ENCODE results near the gene ZFC3H1. TPM values are rescaled to one million over a fixed set of nuclear protein-coding genes. Genes with fewer than 3 reads are reported as not detected.

ZFC3H1 gene
- total and polyA plus RNA-seq, 9 of the 15 experiments (the other 6 are each of a cell fraction or from before 2014, with no cell fraction given), result 14.8 to 80.5 (median 22.1) TPM

DNA sequence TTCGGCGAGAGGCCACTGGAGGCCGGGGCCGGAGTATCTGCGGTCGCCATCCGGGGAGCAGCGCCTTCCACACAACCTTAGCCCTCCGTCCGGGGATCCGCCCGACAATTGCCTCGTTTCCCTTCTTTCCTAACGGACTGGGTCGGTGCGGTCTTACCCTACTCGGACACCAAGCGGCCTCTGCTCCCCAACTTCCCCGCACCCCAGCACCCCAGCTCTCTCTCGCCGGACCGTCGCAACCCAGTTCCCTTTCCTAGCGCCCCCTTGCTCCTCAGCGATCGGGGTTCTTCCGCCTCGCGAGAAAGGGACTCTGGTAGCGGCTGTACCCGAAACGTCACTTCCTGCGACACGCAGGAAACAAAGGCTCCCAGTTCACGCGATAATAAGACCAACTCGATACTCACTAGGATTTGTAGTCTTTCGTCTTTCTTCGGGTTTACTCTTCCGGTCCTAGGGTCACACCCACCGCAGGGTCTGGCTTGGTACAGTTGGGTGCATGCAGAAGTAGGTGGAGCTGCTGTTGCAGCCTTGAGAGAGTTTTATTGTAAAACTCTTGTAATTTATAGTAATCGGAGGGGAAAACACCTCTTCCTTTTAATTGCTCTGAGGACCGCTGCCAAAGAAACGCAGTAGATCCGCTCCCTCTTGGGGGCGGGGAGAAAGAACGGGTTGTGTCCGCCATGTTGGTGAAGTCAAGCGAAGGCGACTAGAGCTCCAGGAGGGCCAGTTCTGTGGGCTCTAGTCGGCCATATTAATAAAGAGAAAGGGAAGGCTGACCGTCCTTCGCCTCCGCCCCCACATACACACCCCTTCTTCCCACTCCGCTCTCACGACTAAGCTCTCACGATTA lies at the start of gene ZFC3H1, which contains the start of gene THAP2 (continued):
- no peak; the same call in 1 of the 2 replicates for TF ChIP-seq MYBL2 (IDR thresholded peaks at IDR 0.05; ENCODE audit: low read depth)
- no peak for TF ChIP-seq MYBL2 (CRISPR knock-in tag; IDR thresholded peaks at IDR 0.05; ENCODE audit: borderline replicate concordance)
- TF ChIP-seq ZNF444 (CRISPR knock-in tag; IDR thresholded peaks at IDR 0.05), result no peak
- peak; percentile 88 for TF ChIP-seq POLR2AphosphoS5 (IDR thresholded peaks at IDR 0.05; ENCODE audit: control insufficient read depth, insufficient read depth, low read depth, low read length)
- TF ChIP-seq KLF10 (CRISPR knock-in tag; IDR thresholded peaks at IDR 0.05), result no peak
- TF ChIP-seq, protein P1, sequence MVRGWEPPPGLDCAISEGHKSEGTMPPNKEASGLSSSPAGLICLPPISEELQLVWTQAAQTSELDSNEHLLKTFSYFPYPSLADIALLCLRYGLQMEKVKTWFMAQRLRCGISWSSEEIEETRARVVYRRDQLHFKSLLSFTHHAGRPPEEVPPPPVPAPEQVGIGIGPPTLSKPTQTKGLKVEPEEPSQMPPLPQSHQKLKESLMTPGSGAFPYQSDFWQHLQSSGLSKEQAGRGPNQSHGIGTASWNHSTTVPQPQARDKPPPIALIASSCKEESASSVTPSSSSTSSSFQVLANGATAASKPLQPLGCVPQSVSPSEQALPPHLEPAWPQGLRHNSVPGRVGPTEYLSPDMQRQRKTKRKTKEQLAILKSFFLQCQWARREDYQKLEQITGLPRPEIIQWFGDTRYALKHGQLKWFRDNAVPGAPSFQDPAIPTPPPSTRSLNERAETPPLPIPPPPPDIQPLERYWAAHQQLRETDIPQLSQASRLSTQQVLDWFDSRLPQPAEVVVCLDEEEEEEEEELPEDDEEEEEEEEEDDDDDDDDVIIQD (CRISPR knock-in tag; IDR thresholded peaks at IDR 0.05), result no peak
- no peak for TF ChIP-seq WHSC1 (IDR thresholded peaks at IDR 0.05; ENCODE audit: low read length)
- TF ChIP-seq RFX5 (IDR thresholded peaks at IDR 0.05; ENCODE audit: low read depth, low read length), result no peak
- no peak for TF ChIP-seq CBFB (CRISPR knock-in tag; IDR thresholded peaks at IDR 0.05)
- no peak for TF ChIP-seq PPARD (CRISPR knock-in tag; IDR thresholded peaks at IDR 0.05)
- no peak for TF ChIP-seq EZH2 (IDR thresholded peaks at IDR 0.05; ENCODE audit: borderline replicate concordance, low read depth, low read length)
- peak; percentile 66 for TF ChIP-seq CXXC5 (CRISPR knock-in tag; IDR thresholded peaks at IDR 0.05)
- TF ChIP-seq, protein P2, sequence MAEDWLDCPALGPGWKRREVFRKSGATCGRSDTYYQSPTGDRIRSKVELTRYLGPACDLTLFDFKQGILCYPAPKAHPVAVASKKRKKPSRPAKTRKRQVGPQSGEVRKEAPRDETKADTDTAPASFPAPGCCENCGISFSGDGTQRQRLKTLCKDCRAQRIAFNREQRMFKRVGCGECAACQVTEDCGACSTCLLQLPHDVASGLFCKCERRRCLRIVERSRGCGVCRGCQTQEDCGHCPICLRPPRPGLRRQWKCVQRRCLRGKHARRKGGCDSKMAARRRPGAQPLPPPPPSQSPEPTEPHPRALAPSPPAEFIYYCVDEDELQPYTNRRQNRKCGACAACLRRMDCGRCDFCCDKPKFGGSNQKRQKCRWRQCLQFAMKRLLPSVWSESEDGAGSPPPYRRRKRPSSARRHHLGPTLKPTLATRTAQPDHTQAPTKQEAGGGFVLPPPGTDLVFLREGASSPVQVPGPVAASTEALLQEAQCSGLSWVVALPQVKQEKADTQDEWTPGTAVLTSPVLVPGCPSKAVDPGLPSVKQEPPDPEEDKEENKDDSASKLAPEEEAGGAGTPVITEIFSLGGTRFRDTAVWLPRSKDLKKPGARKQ (CRISPR knock-in tag; IDR thresholded peaks at IDR 0.05), result no peak
- peak in 1 of 2 experiments; percentile 84; a peak in 1 of 4 replicates for TF ChIP-seq CSDE1 (IDR thresholded peaks at IDR 0.05)
- TF ChIP-seq ZNF586 (CRISPR knock-in tag; conservative IDR thresholded peaks at IDR 0.05), result no peak
- TF ChIP-seq, protein P3, sequence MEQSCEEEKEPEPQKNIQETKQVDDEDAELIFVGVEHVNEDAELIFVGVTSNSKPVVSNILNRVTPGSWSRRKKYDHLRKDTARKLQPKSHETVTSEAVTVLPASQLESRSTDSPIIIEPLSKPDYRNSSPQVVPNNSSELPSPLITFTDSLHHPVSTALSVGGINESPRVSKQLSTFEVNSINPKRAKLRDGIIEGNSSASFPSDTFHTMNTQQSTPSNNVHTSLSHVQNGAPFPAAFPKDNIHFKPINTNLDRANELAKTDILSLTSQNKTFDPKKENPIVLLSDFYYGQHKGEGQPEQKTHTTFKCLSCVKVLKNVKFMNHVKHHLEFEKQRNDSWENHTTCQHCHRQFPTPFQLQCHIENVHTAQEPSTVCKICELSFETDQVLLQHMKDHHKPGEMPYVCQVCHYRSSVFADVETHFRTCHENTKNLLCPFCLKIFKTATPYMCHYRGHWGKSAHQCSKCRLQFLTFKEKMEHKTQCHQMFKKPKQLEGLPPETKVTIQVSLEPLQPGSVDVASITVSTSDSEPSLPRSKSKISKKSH (CRISPR knock-in tag; IDR thresholded peaks at IDR 0.05), result no peak
- no peak for TF ChIP-seq YBX1 (IDR thresholded peaks at IDR 0.05)
- TF ChIP-seq ARID1B (IDR thresholded peaks at IDR 0.05), result no peak; the same call in 1 of the 2 replicates
- no peak for TF ChIP-seq ZNF146 (CRISPR knock-in tag; IDR thresholded peaks at IDR 0.05; ENCODE audit: unreplicated experiment)
- TF ChIP-seq, protein P4, sequence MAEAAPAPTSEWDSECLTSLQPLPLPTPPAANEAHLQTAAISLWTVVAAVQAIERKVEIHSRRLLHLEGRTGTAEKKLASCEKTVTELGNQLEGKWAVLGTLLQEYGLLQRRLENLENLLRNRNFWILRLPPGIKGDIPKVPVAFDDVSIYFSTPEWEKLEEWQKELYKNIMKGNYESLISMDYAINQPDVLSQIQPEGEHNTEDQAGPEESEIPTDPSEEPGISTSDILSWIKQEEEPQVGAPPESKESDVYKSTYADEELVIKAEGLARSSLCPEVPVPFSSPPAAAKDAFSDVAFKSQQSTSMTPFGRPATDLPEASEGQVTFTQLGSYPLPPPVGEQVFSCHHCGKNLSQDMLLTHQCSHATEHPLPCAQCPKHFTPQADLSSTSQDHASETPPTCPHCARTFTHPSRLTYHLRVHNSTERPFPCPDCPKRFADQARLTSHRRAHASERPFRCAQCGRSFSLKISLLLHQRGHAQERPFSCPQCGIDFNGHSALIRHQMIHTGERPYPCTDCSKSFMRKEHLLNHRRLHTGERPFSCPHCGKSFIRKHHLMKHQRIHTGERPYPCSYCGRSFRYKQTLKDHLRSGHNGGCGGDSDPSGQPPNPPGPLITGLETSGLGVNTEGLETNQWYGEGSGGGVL (CRISPR knock-in tag; IDR thresholded peaks at IDR 0.05), result no peak
- no peak for TF ChIP-seq KAT2B (IDR thresholded peaks at IDR 0.05; ENCODE audit: low read depth, low read length)
- no peak for TF ChIP-seq ZNF282 (CRISPR knock-in tag; IDR thresholded peaks at IDR 0.05)
- TF ChIP-seq MTF1 (CRISPR knock-in tag; IDR thresholded peaks at IDR 0.05; ENCODE audit: borderline replicate concordance), result no peak

Measured in K562 (cell line).